Kidney (tissue), 14 donors: Measurements from ENCODE around the gene RND3. TPM values are rescaled to one million over a fixed set of nuclear protein-coding genes. Genes with fewer than 3 reads are reported as not detected.

Experiments used
- DNase-seq, 5 donors: peaks; one replicate each; pipeline ENCODE4 v3.0.0-alpha.2; 2013 to 2020
- FAIRE-seq: peaks from 2 replicates; lab custom pipeline; 2012; peaks lifted over from hg19 to GRCh38; lab: Jason Lieb, UNC
- H3K27ac ChIP-seq, 2 donors: one replicate each; pipeline ENCODE4 v1.7.0; 2013; ENCODE audit warnings: low read depth in 2 of 2, low read length in 2 of 2, inconsistent platforms in 1 of 2
- H3K27me3 ChIP-seq: one replicate; pipeline ENCODE4 v1.7.1; 2013; ENCODE audit warnings: low read length, inconsistent platforms; ENCODE audit not compliant: control insufficient read depth, insufficient read depth
- H3K36me3 ChIP-seq, 3 donors: one replicate each; pipeline versions ENCODE4 v1.7.0 to v1.7.1; 2013; ENCODE audit warnings: low read length in 3 of 3, control low read depth in 1 of 3, inconsistent platforms in 1 of 3; ENCODE audit not compliant: insufficient read depth in 3 of 3, control insufficient read depth in 2 of 3
- H3K4me1 ChIP-seq, 3 donors: one replicate each; pipeline versions ENCODE4 v1.7.0 to v1.7.1; 2013; ENCODE audit warnings: low read length in 3 of 3, inconsistent platforms in 1 of 3, low read depth in 1 of 3; ENCODE audit not compliant: control insufficient read depth in 2 of 3, insufficient read depth in 2 of 3
- H3K4me3 ChIP-seq, 3 donors: one replicate each; pipeline versions ENCODE4 v1.7.0 to v1.8.1; 2013; ENCODE audit warnings: low read length in 3 of 3, control low read depth in 1 of 3, inconsistent platforms in 1 of 3
- H3K9ac ChIP-seq, 3 donors: one replicate each; pipeline versions ENCODE4 v1.7.0 to v1.7.1; 2013; ENCODE audit warnings: low read length in 3 of 3, control low read depth in 1 of 3, inconsistent platforms in 1 of 3
- H3K9me3 ChIP-seq, 3 donors: one replicate each; pipeline versions ENCODE4 v1.7.0 to v1.7.1; 2013; ENCODE audit warnings: low read length in 3 of 3, control low read depth in 1 of 3, inconsistent platforms in 1 of 3; ENCODE audit not compliant: control insufficient read depth in 2 of 3, insufficient read depth in 1 of 3
- CTCF ChIP-seq: IDR thresholded peaks from 3 replicates; pipeline ENCODE4 v1.5.1; 2012; ENCODE audit warnings: mild to moderate bottlenecking, moderate library complexity, borderline replicate concordance; ENCODE audit not compliant: insufficient read depth; ENCODE audit errors: extremely low read depth
- intact Hi-C: fragments of 100-400 bp; cut with DNase I; formaldehyde crosslinking; loops from one replicate; pipeline ENCODE4 v1.11.1; 2022
- polyA plus RNA-seq: library from polyadenylated mRNA; stranded (reverse); fragments of 350-450 nt; fragmentation: Illumina TruSeq; extraction: RNeasy Lipid Tissue Mini Kit (QIAGEN cat#74804); gene quantifications from one replicate; pipeline ENCODE4 v1.2.3, GENCODE V29; 2014; ENCODE audit warnings: low read depth, low replicate concordance; ENCODE audit not compliant: insufficient read depth
- total RNA-seq: library from RNA; stranded (reverse); fragmentation: NEBNext Ultra II Directional; extraction: Animal tissue kit (Norgen Biotek cat#: 25700); gene quantifications from one replicate; pipeline ENCODE4 v1.2.1, GENCODE V29; 2021
- donor health status: control.
- donor health status: control.
- donor health status: control.
- donor health status: control.
- donor health status: control.
- donor health status: DM: yes; HTN: yes; CAD: no.
- donor health status: Normal renal cell carcinoma (clear cell type).

RND3 gene
- total and polyA plus RNA-seq, 2 donors from 2014 or later, result 6.5 to 26.1 TPM

GRCh38 chr2:150532020-150532419 lies 44.6 kb upstream of the RND3 start:
- FAIRE-seq, result no peak

DNA sequence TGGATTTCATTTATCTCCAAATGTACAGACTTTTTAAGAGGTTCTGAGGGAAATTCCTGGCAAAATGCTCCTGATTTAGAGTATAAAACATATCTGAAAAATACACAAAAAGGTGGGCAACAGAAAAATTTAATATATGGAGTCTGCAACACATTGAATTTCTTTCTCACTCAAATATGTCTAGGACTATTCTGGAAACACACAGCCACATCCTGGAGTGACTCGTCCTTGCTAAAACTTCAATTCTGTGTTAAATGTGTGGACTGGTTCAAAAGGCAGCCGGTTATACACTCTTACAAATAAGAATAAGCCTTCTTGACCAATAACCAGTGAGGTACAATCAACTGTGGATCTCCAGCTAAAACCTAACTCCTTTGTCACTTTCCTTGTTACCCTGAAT lies 44.1 kb upstream of the RND3 start:
- H3K4me3 ChIP-seq, result no peak overlapping the region
- no peaks in the 10 kb centered on the region for H3K27me3 ChIP-seq
- no peak for FAIRE-seq
- H3K9me3 ChIP-seq, result no peaks in the 10 kb centered on the region
- H3K36me3 ChIP-seq, result no peaks in the 10 kb centered on the region
- no peaks in the 10 kb centered on the region for H3K4me1 ChIP-seq
- H3K27ac ChIP-seq, result no peak overlapping the region
- intact Hi-C loops, result no loop called here
- TF ChIP-seq CTCF, result no peak
- H3K9ac ChIP-seq, result no peak overlapping the region
- no peak for DNase-seq

More at GRCh38 chr2:150532020-150532419, 44.6 kb upstream of the RND3 start:
- Histone ChIP-seq H3K36me3 (no peaks in the 10 kb centered on the region), H3K9ac (no peak overlapping the region), H3K4me3 (no peak overlapping the region), H3K27ac (no peak overlapping the region), H3K4me1 (no peaks in the 10 kb centered on the region), H3K9me3 (no peaks in the 10 kb centered on the region), H3K27me3 (no peaks in the 10 kb centered on the region)
- intact Hi-C loops, result no loop called here
- no peak for TF ChIP-seq CTCF
- DNase-seq, result no peak

DNA sequence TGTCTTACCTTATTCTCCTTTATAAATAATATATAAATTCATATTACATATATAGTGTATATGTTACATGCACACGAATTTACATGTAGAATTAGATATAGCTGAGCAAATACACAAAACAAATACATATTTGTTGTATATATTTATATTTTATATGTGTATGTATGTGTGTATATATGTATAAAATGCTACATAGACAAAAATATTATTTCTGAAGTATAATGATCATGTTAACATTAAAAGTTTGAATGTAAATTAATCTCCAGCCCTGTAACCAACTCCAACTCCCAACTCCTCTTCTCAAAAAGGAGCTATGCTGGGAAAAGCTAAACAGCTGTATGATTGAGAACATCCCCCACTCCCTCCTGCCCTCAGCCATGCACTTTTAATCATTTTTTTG lies 42.7 kb upstream of the RND3 start:
- Histone ChIP-seq H3K27me3 (no peaks in the 10 kb centered on the region), H3K9ac (no peak overlapping the region), H3K4me3 (no peak overlapping the region), H3K27ac (no peak overlapping the region), H3K4me1 (no peaks in the 10 kb centered on the region), H3K9me3 (no peaks in the 10 kb centered on the region), H3K36me3 (no peaks in the 10 kb centered on the region)
- TF ChIP-seq CTCF, result no peak
- intact Hi-C loops, result no loop called here
- peak in 1 of 5 donors; percentile 11 for DNase-seq
- no peak for FAIRE-seq
